ENCODE measurements around the gene SLC37A4.
"Not testable (repeated sequence)": the region's sequence is repeated elsewhere in the genome, so short reads cannot be mapped to it uniquely, and the experiment has no call there.

DNA sequence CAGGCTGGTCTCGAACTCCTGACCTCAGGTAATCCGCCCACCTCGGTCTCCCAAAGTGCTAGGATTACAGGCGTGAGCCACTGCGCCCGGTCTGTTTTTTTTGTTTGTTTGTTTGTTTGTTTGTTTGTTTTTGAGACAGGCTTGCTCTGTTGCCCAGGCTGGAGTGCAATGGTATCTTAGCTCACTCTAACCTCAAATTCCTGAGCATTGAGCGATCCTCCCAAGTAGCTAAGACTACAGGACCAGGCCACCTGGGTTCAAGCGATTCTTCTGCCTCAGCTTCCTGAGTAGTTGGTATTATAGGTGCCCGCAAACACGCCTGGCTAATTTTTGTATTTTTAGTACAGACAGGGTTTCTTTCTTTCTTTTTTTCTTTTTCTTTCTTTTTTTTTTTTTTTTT, 2.7 kb upstream of the SLC37A4 start:
- TF ChIP-seq, protein P1, sequence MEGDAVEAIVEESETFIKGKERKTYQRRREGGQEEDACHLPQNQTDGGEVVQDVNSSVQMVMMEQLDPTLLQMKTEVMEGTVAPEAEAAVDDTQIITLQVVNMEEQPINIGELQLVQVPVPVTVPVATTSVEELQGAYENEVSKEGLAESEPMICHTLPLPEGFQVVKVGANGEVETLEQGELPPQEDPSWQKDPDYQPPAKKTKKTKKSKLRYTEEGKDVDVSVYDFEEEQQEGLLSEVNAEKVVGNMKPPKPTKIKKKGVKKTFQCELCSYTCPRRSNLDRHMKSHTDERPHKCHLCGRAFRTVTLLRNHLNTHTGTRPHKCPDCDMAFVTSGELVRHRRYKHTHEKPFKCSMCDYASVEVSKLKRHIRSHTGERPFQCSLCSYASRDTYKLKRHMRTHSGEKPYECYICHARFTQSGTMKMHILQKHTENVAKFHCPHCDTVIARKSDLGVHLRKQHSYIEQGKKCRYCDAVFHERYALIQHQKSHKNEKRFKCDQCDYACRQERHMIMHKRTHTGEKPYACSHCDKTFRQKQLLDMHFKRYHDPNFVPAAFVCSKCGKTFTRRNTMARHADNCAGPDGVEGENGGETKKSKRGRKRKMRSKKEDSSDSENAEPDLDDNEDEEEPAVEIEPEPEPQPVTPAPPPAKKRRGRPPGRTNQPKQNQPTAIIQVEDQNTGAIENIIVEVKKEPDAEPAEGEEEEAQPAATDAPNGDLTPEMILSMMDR (IDR thresholded peaks at IDR 0.05; ENCODE audit: poor library complexity), result not testable (repeated sequence)
- not testable (repeated sequence) for TF ChIP-seq EZH2 (IDR thresholded peaks at IDR 0.05; ENCODE audit: borderline replicate concordance)
